ENCODE data around the gene OR8G5.

The OR8G5 gene, protein sequence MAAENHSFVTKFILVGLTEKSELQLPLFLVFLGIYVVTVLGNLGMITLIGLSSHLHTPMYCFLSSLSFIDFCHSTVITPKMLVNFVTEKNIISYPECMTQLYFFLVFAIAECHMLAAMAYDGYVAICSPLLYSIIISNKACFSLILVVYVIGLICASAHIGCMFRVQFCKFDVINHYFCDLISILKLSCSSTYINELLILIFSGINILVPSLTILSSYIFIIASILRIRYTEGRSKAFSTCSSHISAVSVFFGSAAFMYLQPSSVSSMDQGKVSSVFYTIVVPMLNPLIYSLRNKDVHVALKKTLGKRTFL

DNA sequence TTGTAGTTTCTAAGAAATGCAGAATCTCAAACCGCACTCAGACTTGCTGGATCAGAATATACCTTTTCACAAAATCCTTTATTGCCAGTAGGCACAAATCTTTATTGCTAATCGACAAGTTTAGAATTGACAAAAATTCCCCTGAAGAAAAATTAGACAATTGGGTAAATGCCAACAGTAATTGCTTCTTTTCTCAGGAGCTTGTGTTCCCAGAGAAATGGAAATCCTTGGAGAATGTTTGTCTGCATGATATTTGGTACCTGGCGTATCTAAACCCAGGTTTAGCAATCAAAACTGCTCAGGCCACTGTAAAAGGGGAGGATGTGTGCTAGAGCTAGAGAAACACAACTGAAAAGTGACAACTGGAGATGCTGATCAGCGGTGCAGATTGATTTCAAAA, at the start of gene OR8G5:
OR8G5 (plus strand) TSS at position 301 of the 400 bp plus-strand sequence. CDS start 8,556 bp downstream, outside the sequence.
- TF ChIP-seq, protein P1, sequence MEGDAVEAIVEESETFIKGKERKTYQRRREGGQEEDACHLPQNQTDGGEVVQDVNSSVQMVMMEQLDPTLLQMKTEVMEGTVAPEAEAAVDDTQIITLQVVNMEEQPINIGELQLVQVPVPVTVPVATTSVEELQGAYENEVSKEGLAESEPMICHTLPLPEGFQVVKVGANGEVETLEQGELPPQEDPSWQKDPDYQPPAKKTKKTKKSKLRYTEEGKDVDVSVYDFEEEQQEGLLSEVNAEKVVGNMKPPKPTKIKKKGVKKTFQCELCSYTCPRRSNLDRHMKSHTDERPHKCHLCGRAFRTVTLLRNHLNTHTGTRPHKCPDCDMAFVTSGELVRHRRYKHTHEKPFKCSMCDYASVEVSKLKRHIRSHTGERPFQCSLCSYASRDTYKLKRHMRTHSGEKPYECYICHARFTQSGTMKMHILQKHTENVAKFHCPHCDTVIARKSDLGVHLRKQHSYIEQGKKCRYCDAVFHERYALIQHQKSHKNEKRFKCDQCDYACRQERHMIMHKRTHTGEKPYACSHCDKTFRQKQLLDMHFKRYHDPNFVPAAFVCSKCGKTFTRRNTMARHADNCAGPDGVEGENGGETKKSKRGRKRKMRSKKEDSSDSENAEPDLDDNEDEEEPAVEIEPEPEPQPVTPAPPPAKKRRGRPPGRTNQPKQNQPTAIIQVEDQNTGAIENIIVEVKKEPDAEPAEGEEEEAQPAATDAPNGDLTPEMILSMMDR (IDR thresholded peaks at IDR 0.05), result no peak

DNA sequence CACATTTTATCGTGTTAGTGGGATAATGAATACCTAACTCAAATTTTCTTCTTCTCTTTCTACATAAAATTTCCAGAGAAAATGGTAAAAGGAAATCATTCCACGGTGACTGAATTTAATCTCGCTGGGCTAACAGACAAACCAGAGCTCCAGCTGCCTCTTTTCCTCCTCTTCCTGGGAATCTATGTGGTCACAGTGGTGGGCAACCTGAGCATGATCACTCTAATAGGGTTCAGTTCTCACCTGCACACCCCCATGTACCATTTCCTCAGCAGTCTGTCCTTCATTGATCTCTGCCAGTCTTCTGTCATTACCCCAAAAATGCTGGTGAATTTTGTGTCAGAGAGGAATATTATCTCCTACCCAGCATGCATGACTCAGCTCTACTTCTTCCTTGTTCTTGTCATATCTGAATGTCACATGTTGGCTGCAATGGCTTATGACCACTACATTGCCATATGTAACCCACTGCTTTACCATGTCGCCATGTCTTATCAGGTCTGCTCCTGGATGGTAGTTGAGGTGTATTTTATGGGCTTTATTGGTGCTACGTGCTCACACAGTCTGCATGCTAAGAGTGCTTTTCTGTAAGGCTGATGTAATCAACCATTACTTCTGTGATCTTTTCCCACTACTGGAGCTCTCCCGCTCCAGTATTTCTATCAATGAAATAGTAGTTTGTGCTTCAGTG, 48.9 kb upstream of the OR8G5 start:
- TF ChIP-seq, protein P1 (IDR thresholded peaks at IDR 0.05), result no peak

DNA sequence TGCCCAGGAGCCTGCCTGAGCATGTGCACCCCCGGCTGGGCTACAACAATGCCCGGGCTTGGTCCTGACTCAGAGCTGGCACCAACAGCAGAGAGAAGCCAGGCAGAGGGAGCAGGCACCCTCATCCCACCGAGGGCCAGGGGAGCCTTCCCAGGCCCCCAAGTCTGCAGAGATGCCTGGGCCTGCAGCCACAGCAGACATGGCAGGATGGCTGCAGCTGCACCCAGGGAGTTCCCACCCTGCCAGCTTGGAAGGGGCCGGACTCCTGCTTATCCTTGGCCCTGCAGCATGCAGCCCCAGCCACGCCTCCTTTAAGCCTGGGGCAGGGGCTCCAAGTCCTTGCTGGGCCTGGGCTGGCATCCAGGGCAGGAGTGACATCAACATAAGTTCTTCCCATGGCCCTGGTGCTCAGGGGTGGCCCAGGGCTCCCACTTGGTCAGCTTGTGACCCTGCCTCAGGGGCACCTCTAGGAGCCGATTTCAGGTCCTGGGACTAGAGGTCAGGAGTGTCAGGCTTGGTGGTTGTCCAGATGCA, 46.3 kb upstream of the OR8G5 start:
- TF ChIP-seq, protein P1 (IDR thresholded peaks at IDR 0.05), result no peak

DNA sequence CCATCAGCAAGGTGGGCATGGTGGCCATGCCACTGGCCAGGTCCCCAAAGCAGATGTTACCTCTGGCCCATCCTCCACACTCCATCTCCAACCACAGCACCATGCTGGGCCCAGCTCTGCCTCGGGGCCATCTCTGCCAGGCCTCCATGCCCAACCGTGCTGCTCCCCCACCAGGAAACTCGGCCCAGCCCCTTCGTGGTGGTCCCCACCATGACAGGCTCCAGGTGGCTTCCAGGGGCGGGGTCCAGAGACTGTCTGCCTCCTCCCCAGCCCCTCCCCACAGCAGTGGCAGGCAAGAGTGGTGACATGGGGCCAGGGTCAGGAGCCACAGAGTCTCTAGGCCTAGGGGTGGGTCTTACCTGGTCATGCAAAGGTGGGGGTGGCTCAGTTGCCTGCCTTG, 45.8 kb upstream of the OR8G5 start:
- TF ChIP-seq, protein P1 (IDR thresholded peaks at IDR 0.05), result no peak

DNA sequence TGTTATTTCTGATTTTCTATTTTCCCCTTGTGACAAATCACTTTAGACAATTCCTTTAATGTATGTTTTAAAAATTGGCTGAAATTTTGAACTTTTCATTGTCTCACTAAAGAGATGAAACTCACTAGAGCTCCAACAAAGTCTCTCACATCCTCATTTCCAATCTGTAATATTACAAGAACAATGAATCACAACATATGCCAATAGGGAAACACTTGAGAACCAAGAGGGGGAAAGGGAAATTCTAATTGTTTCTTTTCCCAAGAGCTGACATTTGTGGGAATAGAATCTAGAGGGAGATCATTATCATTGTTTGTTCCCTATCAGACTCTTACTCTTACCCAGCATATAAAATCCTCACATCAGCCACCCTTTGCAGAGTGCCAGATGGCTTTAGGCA, 44.9 kb upstream of the OR8G5 start:
- TF ChIP-seq, protein P1 (IDR thresholded peaks at IDR 0.05), result no peak

DNA sequence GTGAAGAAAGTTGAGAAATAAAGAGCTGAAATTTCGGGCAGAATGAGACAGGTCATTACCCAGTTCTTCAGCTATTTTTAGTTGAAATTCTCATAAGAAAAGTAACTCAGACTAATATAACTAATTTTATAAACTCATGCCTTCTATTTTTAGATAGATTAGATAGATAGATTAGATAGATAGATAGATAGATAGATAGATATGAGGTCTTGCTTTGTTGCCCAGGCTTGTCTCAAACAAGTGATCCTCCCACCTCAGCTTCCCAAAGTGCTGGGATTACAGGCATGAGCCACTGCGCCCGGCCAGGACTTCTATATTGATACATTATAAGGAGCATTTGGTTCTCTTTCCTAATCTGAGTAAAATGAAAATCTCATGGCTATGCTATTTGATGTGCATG, 42.1 kb upstream of the OR8G5 start:
- TF ChIP-seq, protein P1 (IDR thresholded peaks at IDR 0.05), result no peak

DNA sequence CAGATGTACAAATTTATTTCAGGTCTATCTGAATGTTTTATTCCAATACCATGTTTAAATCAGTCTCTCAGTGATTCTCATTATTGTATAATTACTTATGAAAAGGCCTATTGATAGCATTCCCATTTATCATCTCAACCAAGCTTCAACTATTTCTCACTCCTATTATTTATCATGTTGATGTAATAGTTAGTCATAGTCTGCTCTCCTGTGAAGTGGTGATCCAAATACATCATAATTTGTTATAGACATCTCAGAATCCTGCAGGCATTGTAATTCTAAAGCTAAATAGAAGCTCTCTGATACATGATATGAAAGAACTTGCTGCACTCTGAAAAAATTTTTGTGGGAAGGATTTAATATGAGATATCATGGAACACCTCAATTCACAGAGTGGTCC, 37.0 kb upstream of the OR8G5 start:
- TF ChIP-seq, protein P1 (IDR thresholded peaks at IDR 0.05), result no peak

Data from LNCAP (cell line).